HG02870 (cell line): ENCODE results near the gene ACOT7.
"Not testable (repeated sequence)": the region's sequence is repeated elsewhere in the genome, so short reads cannot be mapped to it uniquely, and the experiment has no call there.

Experiments
- ATAC-seq: cut with Tn5 transposase; IDR thresholded peaks from one replicate; pipeline ENCODE4 v1.9.1; 2021; ENCODE audit warnings: mild to moderate bottlenecking, moderate library complexity; ENCODE audit not compliant: unreplicated experiment

Gene ACOT7

DNA sequence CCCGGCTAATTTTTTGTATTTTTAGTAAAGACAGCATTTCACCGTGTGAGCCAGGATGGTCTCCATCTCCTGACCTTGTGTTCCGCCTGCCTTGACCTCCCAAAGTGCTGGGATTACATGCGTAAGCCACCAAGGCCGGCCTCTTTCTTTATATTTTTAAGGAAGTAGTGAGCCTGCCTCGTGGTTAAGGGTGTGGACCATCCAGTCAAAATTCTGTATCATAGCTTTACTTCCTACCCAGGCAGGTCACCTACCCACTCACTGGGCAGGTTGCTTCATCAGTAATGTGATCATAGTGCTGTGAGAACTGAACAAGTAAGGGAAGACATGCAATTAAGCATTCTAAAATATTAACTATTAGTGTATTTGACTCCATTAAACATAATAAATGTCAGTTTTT is 8.1 kb upstream of the ACOT7 start:
- no peak for ATAC-seq

DNA sequence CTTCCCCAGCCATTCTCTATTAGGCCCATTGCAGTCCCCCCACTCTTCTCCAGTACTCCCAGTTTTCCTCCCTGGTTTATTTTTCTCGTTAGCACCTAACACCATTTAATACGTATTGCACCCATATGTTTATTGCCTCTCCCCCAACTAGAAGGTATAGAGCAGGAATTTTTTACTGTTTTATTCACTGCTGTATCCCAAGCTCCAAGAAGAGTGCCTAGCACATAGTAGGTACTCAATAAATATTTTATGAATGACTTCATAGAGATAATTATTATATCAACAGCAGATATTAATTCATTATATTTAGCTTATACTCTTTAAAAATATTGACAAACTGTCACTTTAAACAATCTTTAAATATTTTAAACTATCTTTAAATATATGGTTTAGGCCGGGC is 5.7 kb upstream of the ACOT7 start:
- no peak for ATAC-seq

- ATAC-seq: no peak
Observed at GRCh38 chr1:6397844-6398441, 4.4 kb upstream of the ACOT7 start.

DNA sequence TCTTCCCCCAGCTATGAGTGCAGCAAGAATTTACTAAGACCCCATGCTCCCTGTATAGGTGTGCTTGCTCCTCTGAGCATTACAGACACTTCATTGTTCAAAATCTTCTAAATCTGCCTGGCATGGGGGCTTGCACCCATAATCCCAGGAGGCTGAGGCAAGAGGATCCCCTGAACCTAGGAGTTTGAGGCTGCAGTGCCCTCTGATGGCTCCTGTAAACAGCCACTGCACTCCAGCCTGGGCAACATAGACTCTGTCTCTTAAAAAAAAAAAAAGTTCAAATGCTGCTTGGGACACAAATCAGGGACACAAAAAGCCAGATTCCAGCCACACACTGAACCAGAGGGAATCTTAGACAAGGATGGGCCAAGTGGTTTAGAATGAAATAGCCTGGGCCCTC is 3.4 kb upstream of the ACOT7 start:
- ATAC-seq: no peak

DNA sequence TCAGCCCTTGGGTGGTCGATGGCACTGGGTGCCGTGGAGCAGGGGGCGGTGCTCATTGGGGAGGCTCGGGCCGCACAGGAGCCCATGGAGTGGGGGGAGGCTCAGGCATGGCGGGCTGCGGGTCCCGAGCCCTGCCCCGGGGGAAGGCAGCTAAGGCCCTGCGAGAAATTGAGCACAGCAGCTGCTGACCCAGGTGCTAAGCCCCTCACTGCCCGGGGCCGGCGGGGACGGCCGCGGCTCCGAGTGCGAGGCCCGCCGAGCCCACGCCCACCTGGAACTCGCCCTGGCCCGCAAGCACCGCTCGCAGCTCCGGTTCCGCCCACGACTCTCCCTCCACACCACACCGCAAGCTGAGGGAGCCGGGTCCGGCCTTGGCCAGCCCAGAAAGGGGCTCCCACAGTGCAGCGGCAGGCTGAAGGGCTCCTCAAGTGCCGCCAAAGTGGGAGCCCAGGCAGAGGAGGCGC is 2.2 kb upstream of the ACOT7 start:
- ATAC-seq: not testable (repeated sequence)

DNA sequence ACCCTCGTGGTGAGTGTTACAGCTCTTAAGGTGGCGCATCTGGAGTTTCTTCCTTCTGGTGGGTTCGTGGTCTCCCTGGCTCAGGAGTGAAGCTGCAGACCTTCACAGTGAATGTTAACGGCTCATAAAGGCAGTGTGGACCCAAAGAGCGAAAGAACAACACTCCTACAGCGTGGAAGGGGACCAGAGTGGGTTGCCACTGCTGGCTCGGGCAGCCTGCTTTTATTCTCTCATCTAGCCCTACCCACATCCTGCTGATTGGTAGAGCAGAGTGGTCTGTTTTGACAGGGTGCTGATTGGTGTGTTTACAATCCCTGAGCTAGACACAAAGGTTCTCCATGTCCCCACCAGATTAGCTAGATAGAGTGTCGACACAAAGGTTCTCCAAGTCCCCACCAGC is 1.6 kb upstream of the ACOT7 start:
- not testable (repeated sequence) for ATAC-seq

DNA sequence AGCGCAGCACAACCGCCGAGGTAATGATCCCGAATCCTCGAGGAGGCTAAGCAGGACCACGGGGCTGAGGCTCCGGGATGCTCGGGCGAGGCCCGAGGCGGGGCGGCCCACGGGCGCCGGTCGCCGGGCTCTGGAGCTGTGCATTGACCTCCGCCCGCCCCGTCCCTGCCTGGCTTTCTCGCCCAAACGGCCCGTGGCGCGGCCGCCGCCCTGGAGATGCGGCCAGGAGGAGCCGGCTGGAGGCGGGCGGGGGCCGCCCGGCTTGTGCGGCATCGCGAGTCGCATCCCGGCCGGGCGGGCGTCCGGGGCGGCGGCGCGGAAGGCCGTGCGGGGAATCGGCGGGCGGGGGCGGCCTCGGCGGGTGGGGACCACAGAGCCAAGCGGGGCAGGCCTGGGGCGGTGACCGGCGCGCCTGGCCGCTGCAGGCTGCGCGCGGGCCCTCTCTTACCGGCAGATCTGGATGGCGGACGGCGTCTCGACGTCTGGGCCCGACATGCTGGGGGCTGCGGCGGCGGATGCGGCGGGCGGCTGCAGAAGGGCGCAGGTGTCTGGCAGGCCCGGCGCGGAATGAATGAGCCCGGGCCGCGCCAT is 663 bp downstream of the ACOT7 start:
- ATAC-seq: no peak

- no peak for ATAC-seq
Observed at GRCh38 chr1:6391951-6392808, 1.4 kb downstream of the ACOT7 start.

- ATAC-seq: no peak
Observed at GRCh38 chr1:6389971-6390370, 3.6 kb downstream of the ACOT7 start.

GRCh38 chr1:6386371-6386949 is 7.1 kb downstream of the ACOT7 start:
- no peak for ATAC-seq

DNA sequence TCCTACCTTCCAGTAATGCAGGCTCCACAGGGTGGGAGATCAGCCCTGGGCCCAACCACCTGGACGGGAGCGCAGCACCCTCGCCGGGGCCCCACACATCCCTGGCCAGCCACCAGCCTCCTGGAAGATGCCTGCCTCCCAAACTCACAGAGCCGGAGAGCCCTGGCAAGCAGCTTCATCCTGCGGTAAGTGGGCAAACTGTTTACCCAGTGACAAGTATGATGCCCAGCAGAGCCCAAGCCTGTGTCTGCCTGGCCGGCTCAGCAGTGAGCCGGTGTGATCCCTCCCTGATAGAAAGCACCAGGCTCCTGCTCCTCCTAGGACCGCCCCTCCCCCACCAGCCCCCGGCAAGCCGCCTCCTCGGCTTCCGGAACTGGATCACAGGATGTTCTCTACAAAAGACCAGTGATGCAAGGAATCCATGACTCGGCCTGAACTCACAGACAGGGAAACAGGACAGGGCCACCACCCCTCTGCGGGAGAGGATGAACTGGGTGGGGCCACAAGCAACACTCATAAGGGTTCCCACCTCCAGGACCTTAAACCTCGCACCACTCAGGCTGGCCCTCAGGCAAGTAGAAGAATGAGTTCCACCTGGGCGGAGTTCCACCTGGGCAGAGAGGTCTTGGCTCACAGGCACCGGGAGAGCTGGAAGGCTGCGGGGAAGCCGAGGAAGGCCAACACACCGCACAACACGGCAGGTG is 7.9 kb downstream of the ACOT7 start:
- no peak for ATAC-seq

DNA sequence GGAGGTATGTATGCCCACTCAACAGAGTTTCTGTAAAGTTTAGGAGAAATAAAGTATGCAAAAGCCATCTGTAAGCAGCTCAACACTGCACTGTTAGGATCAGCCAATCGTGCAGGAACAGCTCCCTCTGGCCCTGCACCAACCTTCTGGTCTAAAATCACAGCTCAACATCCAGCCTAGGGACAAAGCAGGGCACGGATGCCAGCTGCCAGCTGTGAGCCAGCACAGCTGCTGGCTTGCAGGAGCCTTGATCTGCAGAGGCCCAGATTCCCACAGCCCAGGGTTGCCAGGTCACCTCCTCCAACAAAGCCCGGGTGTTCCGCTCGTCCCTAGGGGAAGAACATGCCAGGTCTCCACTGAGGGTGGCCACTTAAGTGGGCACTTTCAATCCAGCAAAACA is 8.6 kb downstream of the ACOT7 start:
- ATAC-seq: no peak

DNA sequence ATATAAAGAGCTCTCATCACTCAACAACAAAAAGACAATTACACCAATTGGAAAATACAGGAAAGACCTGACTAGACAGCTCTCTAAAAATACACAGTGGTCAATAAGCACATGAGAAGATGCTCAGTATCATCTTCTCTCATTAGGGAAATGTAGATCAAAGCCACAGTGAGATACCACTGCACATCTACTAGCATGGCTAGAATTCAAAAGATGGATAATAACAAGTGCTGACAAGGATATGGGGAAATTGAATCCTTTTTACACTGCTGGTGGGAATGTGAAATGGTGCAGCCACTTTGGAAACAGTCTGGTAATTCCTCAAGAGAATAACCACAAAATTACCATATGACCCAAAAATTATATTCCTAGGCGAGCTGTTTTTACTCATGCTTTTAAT is 9.4 kb downstream of the ACOT7 start:
- ATAC-seq: no peak

DNA sequence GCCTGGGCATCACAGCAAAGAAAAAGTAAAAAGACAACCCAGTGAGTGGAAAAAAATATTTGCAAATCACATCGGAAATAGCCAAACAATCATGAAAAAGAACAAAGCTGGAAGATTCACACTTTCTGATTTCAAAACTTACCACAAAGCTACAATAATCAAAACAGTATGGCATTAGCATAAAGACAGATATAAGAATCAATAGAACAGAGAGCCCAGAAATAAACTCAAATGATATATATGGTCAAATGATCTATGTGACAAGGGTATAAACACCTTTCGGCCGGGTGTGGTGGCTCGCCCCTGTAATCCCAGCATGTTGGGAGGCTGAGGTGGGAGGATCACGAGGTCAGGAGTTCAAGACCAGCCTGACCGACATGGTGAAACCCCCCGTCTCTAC is 13.5 kb downstream of the ACOT7 start:
- no peak for ATAC-seq

DNA sequence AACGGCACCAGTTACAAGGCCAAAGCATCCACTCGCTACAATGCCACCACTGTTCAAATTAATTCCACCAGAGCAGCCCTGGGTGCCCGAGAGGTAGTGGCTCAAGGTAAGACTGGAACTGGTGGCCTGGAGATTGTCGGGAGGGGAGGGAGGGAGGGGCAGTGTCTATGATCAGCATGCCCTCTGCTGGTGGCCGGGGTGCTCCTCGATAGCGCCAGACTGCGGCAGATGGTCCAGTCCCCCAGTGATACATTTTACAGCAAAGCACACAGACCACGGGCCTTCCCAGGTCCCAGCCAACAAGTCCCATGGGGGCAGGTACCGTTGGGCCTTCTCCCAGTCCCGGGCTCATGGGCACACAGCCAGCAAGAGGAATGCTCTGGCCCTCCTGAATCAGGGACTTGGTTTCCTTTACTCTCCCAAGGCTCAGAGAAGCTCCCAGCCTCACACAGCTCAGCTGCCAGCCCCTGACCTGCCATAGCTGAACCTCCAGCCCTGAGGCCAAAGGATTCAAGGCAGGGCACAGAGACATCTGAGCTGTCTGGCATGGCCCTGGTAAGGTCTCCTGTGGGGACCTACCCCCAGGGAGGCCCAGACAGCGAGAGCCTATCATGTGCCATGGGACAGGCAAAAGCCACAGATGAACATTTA is 15.3 kb downstream of the ACOT7 start:
- no peak for ATAC-seq

DNA sequence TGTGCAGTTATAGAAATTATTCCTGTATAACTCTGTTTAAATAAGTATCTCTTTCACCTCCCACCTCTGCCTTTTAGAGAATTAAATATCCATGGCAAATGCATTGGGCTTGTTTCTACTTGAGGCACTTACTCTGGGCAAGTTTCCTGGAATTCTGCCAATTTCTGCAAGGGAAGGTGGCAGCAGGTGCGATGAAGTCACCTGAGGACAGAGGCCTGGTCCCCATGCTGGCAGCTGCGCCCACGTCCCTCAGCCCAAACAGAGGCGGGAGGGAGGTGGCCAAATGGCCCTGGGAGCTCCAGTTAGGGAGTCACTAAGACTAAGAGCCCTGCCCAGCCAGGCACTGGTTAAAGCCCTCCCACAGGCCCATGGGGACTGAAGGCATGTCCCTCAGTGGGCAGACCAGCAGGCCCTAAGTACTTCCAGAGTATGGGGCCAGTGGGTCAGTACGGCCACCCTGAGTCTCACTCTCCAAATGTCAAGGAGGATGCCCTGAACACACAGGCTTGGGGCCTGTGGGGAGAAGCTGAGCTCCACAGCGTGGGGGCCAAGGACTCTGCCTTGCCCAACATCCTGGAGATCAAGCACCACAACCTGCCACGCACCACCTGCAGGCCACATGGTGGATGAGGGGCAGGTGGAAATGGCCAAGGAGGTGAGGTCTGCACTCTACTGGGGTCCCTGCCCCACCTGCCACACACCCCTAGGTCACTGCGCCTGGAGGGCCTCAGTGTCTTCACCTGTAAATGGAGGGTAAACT is 19.4 kb downstream of the ACOT7 start:
- ATAC-seq: no peak

GRCh38 chr1:6372236-6372635 is 21.3 kb downstream of the ACOT7 start:
- not testable (repeated sequence) for ATAC-seq

- no peak for ATAC-seq
Observed at GRCh38 chr1:6370006-6370405, 23.6 kb downstream of the ACOT7 start.

DNA sequence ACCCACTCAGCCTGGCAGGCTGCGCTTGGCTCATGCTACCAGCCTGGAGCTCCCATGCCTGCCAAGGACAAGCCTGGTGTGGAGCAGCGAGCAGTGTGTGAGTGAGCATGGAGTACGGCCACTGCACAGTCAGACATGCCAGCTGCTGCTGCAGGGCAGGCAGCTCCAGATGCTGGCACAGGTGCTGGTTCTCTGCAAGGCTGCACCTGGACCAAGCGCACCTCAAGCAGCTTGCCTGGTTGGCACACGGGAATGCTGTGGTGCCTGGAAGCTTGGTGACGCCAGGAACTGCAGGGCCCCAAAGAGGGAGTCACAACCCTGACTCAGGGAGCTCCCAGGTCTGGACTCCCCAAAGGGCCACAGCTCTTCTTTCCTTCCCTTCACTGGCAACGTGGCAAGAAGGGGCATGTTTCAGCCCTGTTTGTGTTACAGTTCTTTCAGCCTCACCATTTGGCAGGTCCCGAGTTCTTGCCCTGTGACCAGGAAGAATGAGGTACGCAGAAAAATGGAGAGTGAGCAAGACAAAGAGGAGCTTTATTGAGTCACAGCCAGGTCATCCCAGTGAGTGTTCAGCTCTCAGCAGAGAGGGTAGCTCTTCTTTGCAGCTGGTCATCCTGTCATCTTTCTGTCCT is 26.1 kb downstream of the ACOT7 start:
- no peak for ATAC-seq
